K562 (cell line): ENCODE results near the gene CYB5D1. TPM values are rescaled to one million over a fixed set of nuclear protein-coding genes. Genes with fewer than 3 reads are reported as not detected.

Experiments
- BMI1 ChIP-seq: fragments of 150-350 bp; IDR thresholded peaks from 2 replicates; pipeline ENCODE4 v1.6.1; 2014; ENCODE audit warnings: low read length
- CREB5 ChIP-seq: fragments of 250-450 bp; sonication (Bioruptor Pico); IDR thresholded peaks from 2 replicates; pipeline ENCODE4 v1.5.0; 2020; ENCODE audit warnings: mild to moderate bottlenecking
- GABPB1 ChIP-seq: sonication (generic); formaldehyde crosslinking; IDR thresholded peaks from 2 replicates; pipeline ENCODE4 v1.8.0; 2022; ENCODE audit warnings: mild to moderate bottlenecking, missing genetic modification reagents
- HEY1 ChIP-seq: fragments of 250-450 bp; sonication (Bioruptor Pico); IDR thresholded peaks from 2 replicates; pipeline ENCODE4 v1.5.0; 2020; ENCODE audit warnings: mild to moderate bottlenecking, moderate library complexity, borderline replicate concordance
- MTA1 ChIP-seq: fragments of 450-650 bp; IDR thresholded peaks from 2 replicates; pipeline ENCODE4 v1.6.1; 2017; ENCODE audit warnings: borderline replicate concordance
- POLR2AphosphoS2 ChIP-seq: IDR thresholded peaks from 2 replicates; pipeline ENCODE4 v1.6.1; 2012; ENCODE audit warnings: low read length, improper control_type of control experiment
- POLR3A ChIP-seq: IDR thresholded peaks from 2 replicates; pipeline ENCODE4 v1.6.1; 2011; ENCODE audit warnings: borderline replicate concordance, mild to moderate bottlenecking, moderate library complexity; ENCODE audit not compliant: insufficient read length, insufficient read depth; ENCODE audit errors: extremely low read depth
- RCOR1 ChIP-seq, 2 experiments: IDR thresholded peaks; 2 replicates each; pipeline ENCODE4 v1.6.1; 2012; ENCODE audit warnings: low read depth in 2 of 2, low read length in 2 of 2, borderline replicate concordance in 1 of 2, improper control_type of control experiment in 1 of 2
- THAP12 ChIP-seq: fragments of 250-450 bp; sonication (Bioruptor Pico); IDR thresholded peaks from 2 replicates; pipeline ENCODE4 v1.9.0; 2021; ENCODE audit warnings: mild to moderate bottlenecking, inconsistent platforms
- UBTF ChIP-seq, 2 experiments: IDR thresholded peaks; 2 replicates each; pipeline ENCODE4 v1.6.1; 2012; ENCODE audit warnings: improper control_type of control experiment in 2 of 2, low read depth in 2 of 2, low read length in 2 of 2, borderline replicate concordance in 1 of 2
- ZBTB12 ChIP-seq: fragments of 250-450 bp; sonication (Bioruptor Pico); IDR thresholded peaks from 2 replicates; pipeline ENCODE4 v1.4.0; 2020
- ZFX ChIP-seq: sonication (generic); formaldehyde crosslinking; IDR thresholded peaks from 2 replicates; pipeline ENCODE4 v1.8.0; 2022; ENCODE audit warnings: mild to moderate bottlenecking, missing genetic modification reagents, moderate library complexity
- polyA plus RNA-seq, 8 experiments: library from polyadenylated mRNA; depleted of rRNA in 4 of 8; stranded (reverse) in 5 of 8; unstranded in 3 of 8; fragments of >200 nt; fragmentation: Nextera tagmentation in 2 of 8; fragmentation: Illumina TruSeq in 1 of 8; extraction: Ambion mirVana in 2 of 8; extraction: Trizol in 1 of 8; gene quantifications; 2 replicates each; pipeline versions ENCODE4 v1.2.1 to v1.2.3, GENCODE V29; 2011 to 2014; ENCODE audit warnings: inconsistent platforms in 1 of 8, missing spikeins in 1 of 8
- total RNA-seq, 7 experiments: library from RNA; depleted of rRNA in 6 of 7; stranded (reverse); fragments of >200 nt in 6 of 7; fragmentation: Illumina TruSeq in 2 of 7; extraction: Trizol in 2 of 7; gene quantifications; 2 replicates each; pipeline versions ENCODE4 v1.2.1 to v1.2.3, GENCODE V29; 2011 to 2021; ENCODE audit warnings: low replicate concordance in 1 of 7

Gene CYB5D1
- total and polyA plus RNA-seq, 9 of the 15 experiments (the other 6 are each of a cell fraction or from before 2014, with no cell fraction given), result 2.4 to 7.9 (median 5.7) TPM

GRCh38 chr17:7856811-7857712, 741 bp upstream of the CYB5D1 start, which contains the start of gene NAA38 (continued):
- TF ChIP-seq GABPB1 (peak; percentile 42; the same call in 1 of the 2 replicates), RCOR1 (IDR thresholded peaks at IDR 0.05; ENCODE audit: borderline replicate concordance in 1 of 2, low read depth in 2 of 2, low read length in 2 of 2) (peak in 1 of 2 experiments; percentile 47; a peak in 1 of 4 replicates), ZBTB12 (CRISPR knock-in tag) (no peak), THAP12 (CRISPR knock-in tag) (peak; percentile 46; the same call in 1 of the 2 replicates), POLR3A (no peak), MTA1 (0 out of 2 replicates have a peak, but pooled peaks have one; percentile 33), CREB5 (CRISPR knock-in tag) (no peak), ZFX (CRISPR knock-in tag) (peak; percentile 58; the same call in 1 of the 2 replicates), HEY1 (no peak), UBTF (IDR thresholded peaks at IDR 0.05; ENCODE audit: borderline replicate concordance in 1 of 2, low read depth in 2 of 2, low read length in 2 of 2) (0 out of 4 replicates have a peak, but pooled peaks of 1 of the 2 experiments have one; percentile 32), BMI1 (no peak), POLR2AphosphoS2 (0 out of 2 replicates have a peak, but pooled peaks have one; percentile 83)
